ENCODE measurements around the gene MUC5AC.
A peak's percentile ranks its signal among the peaks of the same experiment; 100 is the strongest.
"Not testable (repeated sequence)": the region's sequence is repeated elsewhere in the genome, so short reads cannot be mapped to it uniquely, and the experiment has no call there.

Gene MUC5AC

DNA sequence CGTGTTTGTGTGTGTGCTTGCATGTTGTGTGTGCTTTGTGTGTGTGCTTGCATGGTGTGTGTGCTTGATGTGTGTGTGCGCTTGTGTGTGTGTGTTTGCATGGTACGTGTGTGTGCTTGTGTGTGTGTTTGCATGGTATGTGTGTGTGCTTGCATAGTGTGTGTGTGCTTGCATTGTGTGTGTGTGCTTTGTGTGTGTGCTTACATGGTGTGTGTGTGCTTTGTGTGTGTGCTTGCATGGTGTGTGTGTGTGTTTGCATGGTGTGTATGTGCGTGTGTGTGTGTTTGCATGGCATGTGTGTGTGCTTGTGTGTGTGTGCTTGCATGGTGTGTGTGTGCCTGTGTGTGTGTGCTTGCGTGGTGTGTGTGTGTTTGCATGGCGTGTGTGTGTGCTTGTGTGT is 10.0 kb upstream of the MUC5AC start:
- DNase-seq (ENCODE audit: low spot score) = no peak

GRCh38 chr11:1148752-1149180 is 9.0 kb upstream of the MUC5AC start:
- DNase-seq (ENCODE audit: low spot score) = no peak

DNA sequence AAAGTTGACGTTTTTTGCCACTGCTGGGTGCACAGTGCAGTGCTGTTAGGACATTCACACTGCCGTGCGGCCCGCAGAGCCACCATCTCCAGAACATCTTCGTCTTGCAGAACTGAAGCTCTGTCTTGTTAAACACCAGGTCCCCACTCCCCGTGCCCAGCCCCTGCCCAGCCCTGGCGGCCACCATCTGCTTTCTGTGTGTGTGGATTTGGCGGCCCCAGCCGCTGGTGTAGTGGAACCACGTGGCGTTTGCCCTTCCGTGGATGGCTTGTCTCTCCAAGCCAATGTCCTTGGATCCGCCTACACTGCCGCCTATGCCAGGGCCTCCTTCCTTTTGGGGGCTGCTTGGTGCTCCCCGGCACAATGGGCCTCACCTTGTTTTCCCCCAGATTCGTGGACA is 8.2 kb upstream of the MUC5AC start:
- DNase-seq (ENCODE audit: low spot score) = peak; percentile 53

GRCh38 chr11:1150116-1150515 is 7.6 kb upstream of the MUC5AC start:
- peak; percentile 55 for DNase-seq (ENCODE audit: low spot score)

GRCh38 chr11:1150769-1151365 is 6.9 kb upstream of the MUC5AC start:
- DNase-seq (ENCODE audit: low spot score) = no peak

DNA sequence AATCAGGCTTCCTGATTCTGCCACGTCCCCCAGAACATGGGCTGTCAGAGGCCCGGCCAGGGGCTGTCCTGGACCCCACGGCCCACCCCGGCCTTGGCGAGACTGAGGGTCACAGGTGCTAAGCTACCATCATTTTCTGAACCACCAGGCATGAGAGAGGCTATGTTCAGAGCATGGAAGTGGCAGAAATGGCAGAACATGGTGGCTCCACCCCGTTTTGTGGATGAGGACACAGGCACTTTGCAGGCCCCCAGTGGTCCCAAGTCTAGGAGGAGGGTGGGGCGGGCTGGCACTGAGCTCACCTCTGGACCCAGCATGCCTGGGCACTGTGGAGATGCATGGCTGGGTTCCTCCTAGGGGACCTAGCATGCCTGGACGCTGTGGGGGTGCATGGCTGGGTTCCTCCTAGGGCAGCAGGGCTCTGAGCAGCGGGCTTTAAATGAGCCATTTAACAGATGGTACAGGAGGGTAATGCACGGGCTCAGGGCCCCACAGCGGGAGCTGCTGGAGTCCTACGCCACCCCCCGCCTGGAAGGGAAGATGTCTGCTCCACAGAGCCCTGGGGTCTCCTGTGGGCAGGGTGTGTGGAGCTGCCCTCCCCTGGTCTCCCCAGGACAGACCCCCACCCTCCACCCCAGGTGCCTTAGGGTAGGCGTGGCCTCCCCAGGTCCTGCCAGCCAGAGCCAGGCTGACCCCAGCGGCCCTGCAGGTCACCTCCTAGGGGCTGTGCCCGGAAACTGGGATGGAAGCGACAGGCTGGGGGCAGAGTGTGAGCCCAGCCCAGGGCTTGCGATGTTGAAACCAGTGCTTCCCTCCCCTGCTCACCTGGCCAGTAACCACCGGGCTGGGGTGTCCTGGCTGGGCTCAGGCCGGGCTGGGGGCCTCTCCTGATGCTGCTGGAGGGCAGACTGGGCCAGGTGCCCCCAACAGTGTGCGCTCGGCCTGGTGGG is 6.1 kb upstream of the MUC5AC start:
- peak; percentile 62 for DNase-seq (ENCODE audit: low spot score)

DNA sequence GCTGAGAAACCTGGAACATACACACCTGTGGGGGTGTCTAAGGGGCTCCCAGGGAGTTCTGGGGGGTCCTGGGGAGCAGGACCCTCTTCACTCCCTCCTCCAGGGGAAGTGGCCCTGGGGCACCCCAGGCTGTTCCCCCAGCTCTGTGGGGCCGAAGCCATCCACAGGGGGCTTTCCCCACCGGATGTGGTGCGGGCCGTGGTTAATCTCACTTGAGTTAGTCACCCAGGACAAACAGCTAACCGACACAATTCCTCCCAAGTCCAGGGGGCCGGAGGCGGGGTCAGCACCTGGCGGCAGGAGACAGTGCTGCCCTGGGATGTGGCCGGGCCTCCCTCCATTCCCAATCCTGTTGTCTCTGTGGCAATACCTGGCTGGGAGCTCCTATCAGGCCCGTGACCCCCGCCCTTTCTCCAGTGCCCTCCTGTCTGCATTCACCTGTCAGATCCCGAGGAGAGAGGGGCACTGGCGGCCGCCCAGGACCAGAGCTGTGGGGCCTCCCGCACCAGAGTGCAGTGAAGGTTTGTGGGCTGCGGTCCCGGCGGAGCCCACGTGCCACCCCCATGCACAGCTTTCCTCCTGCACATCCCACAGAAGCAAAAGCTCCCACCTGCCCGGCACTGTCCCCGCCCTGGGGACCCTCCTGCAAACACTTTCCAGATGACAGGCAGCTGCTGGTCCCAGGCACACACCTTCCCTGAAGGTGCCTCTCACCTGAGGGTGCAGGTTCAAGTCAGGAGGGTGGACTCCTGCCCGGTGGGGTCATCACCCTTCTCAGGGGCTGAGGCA is 5.2 kb upstream of the MUC5AC start:
- DNase-seq (ENCODE audit: low spot score) = peak; percentile 56

DNA sequence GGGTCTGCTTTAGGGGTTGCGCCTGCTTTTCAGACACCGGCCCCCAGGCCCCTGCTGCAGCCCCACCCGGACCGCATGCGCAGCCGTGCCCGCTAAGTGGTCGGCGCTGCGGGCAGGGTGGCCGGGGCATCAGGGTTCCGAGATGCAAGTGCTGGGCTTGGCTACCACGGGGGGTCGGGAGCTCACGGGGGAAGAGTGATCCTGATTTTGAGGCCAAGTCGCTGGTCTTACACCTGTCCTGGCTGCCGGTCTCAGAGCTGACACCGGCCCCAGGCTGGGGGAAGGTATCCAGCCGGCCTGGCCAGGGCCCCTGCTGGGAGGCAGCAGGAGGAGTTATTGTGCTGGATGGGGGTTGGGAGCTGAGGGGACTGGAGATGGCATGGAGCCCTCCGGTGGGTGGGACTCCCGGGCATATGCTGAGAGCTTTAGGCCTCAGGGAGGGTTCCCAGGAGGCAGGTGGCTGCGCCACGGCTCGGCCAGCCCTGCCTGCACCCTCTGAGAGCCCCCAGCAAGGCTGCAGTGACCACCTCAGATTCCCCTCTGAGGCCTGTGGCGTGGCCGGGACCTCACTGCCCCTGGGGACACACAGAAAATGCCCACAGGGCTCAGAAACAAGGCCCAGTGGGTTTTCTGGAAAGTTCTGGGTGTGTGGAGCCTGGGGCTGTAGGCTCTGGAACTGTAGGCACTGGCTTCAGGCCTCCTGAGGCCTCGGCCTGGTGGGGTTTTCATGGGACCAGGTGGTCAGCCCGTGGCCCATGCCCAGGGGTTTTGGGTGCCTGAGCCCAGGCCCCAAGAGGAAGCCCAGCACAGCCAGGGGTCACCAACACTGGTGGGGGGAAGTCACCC is 4.4 kb upstream of the MUC5AC start:
- DNase-seq (ENCODE audit: low spot score) = peak; percentile 58

DNA sequence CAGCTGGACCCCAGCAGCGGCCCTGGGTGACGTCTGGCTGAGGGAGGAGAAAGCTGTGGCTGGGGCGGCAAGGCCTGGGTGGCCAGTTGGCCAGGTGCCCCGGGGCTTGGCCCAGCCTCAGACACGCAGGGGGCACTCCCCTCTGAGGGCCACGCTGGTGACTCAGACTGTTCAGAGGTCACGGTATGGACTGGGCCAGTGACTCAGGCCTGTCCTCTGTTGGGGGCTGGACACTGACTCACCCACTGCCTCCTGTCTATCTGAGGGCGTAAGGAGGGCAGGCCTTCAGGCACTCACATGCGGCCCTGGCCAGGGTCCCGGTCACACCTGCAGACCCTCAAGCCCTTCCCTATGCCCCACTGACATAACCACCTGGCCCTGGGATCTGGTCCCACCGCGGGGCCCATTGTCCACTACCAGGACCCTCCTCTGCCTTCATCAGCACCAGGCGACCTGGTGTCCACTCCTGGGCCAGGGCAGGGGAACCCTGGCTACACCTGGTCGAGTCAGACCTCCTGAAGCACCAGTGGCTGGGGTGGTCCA is 3.7 kb upstream of the MUC5AC start:
- peak; percentile 67 for DNase-seq (ENCODE audit: low spot score)

GRCh38 chr11:1154656-1155055 is 3.1 kb upstream of the MUC5AC start:
- DNase-seq (ENCODE audit: low spot score) = not testable (repeated sequence)

DNA sequence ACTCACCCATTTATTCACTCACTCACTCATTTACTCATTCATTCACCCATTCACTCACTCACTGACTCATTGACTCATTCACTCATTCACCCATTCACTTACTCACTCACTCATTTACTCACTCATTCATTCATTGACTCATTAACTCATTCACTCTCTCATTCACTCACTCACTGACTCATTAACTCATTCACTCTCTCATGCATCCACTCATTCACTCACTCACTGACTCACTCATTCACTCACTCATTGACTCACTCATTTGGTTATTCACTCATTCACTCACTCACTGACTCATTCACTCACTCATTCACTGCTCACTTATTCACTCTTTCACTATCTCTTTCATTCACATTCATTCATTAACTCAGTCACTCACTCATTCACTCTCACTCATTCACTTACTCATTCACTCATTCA is 2.5 kb upstream of the MUC5AC start:
- DNase-seq (ENCODE audit: low spot score) = no peak

- no peak for DNase-seq (ENCODE audit: low spot score)
Observed at GRCh38 chr11:1156506-1157340, 1.0 kb upstream of the MUC5AC start.

DNA sequence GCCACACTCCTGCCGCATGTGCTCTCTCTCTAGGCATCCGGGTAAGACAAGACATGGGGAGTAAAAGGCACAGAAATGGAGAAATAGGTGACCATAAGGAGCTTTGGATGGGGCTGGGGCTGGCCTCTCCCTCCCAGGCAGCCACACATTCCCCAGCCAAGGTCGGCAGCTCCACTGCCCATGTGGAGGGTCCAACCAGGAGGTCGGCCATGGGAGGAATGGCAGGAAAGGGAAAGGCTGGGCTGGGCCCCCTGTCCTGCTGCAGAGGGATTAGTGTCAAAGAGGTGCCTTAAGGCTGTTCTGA is 460 bp upstream of the MUC5AC start:
- no peak for DNase-seq (ENCODE audit: low spot score)

DNA sequence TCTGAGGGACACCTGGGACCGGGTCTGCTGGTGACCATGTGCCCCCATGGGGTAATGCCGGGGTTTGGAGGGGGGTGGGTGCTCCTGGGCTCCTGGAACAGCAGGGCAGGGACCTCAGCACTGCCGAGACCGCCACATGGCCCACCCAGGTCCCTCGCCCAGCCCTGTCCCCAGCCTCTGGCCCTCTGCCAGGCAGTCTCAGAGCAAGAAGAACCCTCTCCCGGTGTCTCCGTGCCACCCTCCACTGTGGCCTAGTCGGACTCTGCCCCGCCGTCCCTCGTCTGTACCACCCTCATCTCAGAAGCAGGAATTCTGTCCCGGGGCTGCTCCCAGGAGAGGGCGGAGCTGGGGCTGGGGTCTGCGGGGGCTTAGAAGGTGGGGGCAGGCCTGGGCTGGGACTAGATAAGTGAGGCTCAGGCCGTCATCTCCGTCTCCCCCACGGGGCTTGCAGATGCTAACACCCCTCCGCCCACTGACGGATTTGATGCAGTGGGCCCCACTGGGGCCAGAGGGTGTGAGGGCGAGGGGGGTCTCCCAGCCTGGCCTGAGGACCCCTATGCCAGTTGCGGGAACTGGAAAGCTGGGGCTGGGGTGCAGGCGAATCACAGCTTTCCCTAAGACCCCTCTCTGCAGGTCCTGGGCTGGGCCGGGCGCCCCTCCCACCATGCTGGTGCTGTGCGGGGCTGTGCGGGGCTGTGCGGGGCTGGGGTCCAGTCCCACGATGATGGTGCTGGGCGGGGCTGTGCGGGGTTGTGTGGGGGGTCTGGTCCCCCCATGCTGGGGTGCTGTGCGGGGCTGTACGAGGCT is 1.1 kb downstream of the MUC5AC start:
- DNase-seq (ENCODE audit: low spot score) = peak; percentile 60

GRCh38 chr11:1159488-1160220 is 1.9 kb downstream of the MUC5AC start:
- DNase-seq (ENCODE audit: low spot score) = not testable (repeated sequence)

GRCh38 chr11:1160231-1161101 is 2.7 kb downstream of the MUC5AC start:
- DNase-seq (ENCODE audit: low spot score) = no peak

DNA sequence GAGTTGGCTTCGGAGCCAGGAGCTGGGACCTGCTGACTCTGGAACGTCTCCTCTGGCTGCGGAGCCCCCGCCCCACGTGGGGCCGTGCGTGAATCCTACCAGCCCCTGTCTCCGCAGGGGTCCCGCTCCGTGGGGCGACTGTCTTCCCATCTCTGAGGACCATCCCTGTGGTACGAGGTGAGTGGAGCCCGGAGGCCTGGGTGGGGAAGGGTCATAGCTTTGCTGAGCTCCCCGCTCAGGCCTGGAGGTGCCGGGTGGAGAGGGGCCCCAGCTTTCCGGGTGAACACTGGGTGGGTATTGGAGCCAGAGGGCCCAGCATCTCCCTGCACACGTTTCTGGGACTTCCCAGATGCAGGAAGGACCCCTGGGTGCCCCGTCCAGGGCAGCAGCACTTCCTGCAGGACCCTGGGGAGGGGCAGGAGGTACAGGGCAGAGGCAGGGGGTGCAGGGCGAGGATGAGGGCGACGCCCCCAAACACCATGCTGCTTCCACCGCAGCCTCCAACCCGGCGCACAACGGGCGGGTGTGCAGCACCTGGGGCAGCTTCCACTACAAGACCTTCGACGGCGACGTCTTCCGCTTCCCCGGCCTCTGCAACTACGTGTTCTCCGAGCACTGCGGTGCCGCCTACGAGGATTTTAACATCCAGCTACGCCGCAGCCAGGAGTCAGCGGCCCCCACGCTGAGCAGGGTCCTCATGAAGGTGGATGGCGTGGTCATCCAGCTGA is 3.8 kb downstream of the MUC5AC start:
- no peak for DNase-seq (ENCODE audit: low spot score)

Measured in left forelimb (tissue), 1 donor.